ENCODE data around the gene PNCK.
"Not testable (repeated sequence)": the region's sequence is repeated elsewhere in the genome, so short reads cannot be mapped to it uniquely, and the experiment has no call there.

Gene PNCK

DNA sequence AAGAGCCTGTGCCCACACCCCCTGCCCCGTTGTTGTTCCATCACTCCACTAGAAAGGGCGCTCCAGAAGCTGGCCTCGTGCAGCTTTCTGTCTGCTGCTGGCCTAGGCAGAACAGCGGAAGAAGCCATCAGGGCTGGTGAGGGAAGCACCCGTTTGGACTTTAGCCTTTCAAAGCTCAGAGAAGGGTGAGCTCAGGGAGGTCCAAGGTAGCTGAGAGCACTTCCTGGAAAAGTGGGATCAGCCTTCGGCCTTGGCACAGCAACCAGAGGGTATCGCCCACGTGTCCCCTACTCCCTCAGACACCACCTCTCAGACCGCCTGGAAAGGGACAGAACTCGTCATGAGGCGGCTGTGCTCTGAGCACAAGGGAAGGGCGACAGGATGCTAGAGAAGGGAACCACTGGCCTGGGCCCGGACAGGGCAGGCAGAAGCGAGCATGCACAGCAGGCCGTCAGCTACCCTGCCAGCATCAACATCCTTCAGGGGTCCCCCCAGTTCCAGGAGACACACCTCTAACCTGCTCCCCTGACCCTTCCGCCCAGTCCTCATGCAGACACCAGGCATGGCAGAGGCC, 25.7 kb upstream of the PNCK start:
- DNase-seq (ENCODE audit: low read depth, low spot score) = not testable (repeated sequence)

DNA sequence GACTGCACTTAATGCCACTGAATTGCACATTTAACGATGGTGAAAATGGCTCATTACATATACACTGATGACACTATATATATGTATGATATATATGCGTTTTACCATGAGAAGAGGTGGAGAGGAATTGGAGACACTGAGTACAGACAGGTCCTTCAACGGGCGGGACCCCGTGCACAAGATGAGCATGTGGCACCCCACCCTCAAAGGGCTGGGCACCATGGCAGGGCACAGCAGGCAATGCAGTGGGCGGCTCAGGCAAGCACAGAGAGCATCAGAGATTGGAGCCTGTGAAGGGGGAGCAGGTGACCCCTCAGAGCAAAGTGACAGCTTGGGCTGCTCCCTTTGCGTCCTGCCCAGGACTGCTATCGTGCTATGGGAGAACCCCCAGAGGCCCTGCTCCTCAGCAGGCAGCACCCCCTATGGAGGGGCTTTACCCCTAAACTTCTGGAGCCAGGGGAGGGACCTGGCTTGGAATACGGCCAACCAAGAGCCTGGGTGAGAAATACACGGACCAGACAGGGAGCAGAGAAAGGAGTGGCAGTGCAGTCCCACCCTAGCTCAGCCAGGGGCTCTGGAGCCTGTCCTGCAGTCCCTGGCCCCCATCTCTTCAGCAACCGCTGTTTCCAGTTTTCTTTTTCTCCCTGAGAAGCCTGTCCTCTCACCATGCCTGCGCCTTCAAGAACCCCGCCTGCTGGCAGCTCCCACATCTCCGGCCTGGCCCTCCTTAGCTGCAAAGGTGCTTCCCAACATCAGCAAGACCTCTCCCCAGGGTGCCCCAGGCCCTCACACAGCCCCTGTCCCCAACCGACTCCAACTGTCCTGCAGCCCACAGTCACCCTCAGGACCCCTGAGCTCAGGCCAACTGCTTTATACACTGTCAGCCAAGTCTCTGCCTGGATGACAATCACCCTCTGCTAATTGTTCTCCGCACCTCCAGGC, 24.6 kb upstream of the PNCK start:
- DNase-seq (ENCODE audit: low read depth, low spot score) = no peak

GRCh38 chrX:153696986-153697722, 23.5 kb upstream of the PNCK start:
- DNase-seq (ENCODE audit: low read depth, low spot score) = not testable (repeated sequence)

DNA sequence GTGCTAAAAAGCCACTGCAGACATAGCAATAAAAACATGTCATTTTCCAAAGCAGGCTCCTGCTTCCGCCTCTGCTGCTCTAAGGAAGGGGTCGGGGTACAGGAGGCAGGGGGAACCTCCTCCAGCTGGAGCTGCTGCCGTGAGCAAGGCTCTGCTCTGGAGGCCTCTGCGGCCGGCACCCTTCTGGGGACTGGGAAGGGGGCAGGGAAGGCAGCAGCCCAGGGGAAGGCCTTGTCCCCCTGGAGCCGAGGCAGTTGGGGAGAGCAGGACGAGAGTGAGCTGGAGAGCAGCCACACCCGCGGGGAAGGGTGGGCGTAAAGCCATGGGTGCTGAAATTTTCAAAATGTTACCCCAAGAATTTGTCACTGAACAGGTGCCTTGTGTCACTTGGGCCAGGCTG, 22.9 kb upstream of the PNCK start:
- DNase-seq (ENCODE audit: low read depth, low spot score) = not testable (repeated sequence)

- no peak for DNase-seq (ENCODE audit: low read depth, low spot score)
Observed at GRCh38 chrX:153696100-153696499, 22.5 kb upstream of the PNCK start.

DNA sequence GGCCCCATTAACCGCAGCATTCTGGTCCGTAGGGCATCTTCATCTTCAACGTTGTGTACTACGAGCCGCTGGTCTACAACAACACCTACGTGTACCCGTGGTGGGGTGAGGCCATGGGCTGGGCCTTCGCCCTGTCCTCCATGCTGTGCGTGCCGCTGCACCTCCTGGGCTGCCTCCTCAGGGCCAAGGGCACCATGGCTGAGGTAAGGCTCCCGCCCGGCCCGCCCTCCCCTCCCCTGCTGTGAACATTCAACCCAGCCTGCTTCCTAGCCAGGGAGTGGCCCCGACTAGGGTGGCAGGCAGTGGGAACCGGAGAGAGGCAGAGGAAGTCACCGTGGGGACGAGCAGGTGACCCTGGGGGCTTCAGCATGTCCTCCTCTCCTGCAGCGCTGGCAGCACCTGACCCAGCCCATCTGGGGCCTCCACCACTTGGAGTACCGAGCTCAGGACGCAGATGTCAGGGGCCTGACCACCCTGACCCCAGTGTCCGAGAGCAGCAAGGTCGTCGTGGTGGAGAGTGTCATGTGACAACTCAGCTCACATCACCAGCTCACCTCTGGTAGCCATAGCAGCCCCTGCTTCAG, 21.2 kb upstream of the PNCK start:
- DNase-seq (ENCODE audit: low read depth, low spot score) = no peak

DNA sequence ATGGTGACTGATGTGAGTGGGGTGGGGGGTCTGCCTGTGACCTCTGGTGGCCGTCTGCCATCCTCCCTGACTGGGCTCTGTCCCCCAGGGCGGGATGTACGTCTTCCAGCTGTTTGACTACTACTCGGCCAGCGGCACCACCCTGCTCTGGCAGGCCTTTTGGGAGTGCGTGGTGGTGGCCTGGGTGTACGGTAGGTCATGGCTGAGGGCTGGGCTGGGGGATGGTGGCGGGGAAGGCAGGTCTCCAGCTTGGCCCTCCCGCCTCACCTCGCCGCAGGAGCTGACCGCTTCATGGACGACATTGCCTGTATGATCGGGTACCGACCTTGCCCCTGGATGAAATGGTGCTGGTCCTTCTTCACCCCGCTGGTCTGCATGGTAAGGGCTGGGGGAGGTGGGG, 20.6 kb upstream of the PNCK start:
- DNase-seq (ENCODE audit: low read depth, low spot score) = not testable (repeated sequence)

DNA sequence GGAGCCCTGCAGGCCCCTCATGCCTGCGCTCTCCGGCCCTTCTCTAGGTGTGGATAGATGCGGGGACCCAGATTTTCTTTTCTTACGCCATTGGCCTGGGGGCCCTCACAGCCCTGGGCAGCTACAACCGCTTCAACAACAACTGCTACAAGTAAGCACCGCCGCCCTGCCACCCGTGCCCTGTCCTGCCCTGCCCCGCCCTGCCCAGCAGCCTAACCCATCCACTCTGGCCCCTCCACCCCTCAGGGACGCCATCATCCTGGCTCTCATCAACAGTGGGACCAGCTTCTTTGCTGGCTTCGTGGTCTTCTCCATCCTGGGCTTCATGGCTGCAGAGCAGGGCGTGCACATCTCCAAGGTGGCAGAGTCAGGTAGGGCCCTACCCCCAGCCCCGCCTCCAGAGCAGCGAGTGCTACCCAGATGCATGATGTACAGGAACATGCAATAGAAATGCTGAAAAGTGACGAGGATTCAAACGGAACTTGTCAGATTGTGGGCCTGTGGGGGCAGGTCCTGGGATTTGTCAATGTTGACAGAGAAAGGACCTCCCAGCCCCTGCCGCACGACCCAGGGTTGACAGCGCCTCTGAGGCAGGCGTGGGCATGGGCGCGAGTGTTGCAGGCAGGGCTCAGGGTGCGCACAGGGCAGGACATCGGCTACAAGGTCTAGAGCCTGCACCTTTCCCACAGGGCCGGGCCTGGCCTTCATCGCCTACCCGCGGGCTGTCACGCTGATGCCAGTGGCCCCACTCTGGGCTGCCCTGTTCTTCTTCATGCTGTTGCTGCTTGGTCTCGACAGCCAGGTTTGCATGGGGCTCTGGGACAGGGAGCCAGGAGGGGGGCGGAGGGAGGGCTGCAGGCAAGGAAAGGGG, 19.8 kb upstream of the PNCK start:
- DNase-seq (ENCODE audit: low read depth, low spot score) = no peak

DNA sequence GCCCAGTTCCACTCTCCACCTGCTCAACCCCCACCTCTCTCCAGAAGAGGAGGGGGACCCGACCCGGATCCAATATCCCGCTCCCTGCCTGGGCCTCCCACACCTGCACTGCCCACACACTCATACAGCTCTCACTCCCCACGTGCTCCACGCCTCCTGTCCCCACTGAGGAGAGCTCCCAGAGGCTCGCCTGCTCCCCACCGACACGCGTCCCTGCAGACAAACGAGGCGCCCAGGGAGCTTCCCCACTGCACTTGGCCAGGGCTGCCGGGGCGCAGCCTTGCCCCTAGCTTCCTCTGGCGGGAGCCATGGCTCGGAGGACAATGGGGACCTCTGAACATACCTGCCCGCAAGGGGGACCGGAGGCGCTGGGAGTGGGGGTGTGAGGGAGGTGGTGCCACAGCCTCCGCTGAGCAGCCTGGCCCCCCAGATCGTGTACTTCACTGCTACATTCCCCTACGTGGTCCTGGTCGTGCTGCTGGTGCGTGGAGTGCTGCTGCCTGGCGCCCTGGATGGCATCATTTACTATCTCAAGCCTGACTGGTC, 19.1 kb upstream of the PNCK start:
- DNase-seq (ENCODE audit: low read depth, low spot score) = no peak

- DNase-seq (ENCODE audit: low read depth, low spot score) = no peak
Observed at GRCh38 chrX:153692003-153692402, 18.4 kb upstream of the PNCK start.

GRCh38 chrX:153691032-153691827, 17.6 kb upstream of the PNCK start:
- DNase-seq (ENCODE audit: low read depth, low spot score) = not testable (repeated sequence)

DNA sequence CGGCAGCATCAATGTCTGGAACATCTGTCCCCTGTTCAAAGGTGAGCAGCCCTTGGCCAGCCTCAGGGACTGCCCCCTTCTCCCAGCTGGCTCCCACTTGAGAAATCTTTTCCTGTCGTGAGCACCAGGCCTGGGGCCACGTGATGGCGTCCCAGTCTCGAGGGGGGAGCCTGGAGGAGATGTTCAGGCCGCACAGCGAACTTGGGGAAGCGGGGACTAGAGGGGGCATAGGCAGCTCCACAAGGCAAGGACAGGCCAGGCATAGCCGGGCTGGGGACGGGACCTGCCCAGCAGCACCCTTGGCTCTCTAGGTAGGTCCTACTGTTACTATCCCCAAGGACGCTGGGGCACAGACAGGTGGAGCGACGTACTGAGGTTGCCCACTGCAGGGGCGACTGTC, 16.9 kb upstream of the PNCK start:
- DNase-seq (ENCODE audit: low read depth, low spot score) = no peak

- no peak for DNase-seq (ENCODE audit: low read depth, low spot score)
Observed at GRCh38 chrX:153689654-153690465, 16.2 kb upstream of the PNCK start.

GRCh38 chrX:153688911-153689590, 15.4 kb upstream of the PNCK start:
- DNase-seq (ENCODE audit: low read depth, low spot score) = no peak

DNA sequence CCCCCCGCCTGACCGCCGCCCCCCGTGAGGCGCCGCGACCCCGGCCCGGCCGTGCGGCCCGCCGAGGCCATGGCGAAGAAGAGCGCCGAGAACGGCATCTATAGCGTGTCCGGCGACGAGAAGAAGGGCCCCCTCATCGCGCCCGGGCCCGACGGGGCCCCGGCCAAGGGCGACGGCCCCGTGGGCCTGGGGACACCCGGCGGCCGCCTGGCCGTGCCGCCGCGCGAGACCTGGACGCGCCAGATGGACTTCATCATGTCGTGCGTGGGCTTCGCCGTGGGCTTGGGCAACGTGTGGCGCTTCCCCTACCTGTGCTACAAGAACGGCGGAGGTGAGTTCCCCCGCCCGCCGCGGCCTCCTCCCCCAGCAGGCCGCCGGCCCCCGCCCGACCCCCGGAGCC, 14.9 kb upstream of the PNCK start:
- no peak for DNase-seq (ENCODE audit: low read depth, low spot score)

GRCh38 chrX:153688071-153688470, 14.5 kb upstream of the PNCK start:
- DNase-seq (ENCODE audit: low read depth, low spot score) = no peak

- no peak for DNase-seq (ENCODE audit: low read depth, low spot score)
Observed at GRCh38 chrX:153687121-153688039, 13.8 kb upstream of the PNCK start, which contains the start of gene SLC6A8. Gene SLC6A8 (plus strand): TSS chrX:153687926. CDS start chrX:153688575, 649 bp downstream.

Data from iPS DF 19.7 (cell line).